ENCODE measurements around the gene CYTH3. TPM values are rescaled to one million over a fixed set of nuclear protein-coding genes. Genes with fewer than 3 reads are reported as not detected.

CYTH3 gene
- total RNA-seq, 2 experiments from 2014 or later: 1.6 to 2.0 TPM

DNA sequence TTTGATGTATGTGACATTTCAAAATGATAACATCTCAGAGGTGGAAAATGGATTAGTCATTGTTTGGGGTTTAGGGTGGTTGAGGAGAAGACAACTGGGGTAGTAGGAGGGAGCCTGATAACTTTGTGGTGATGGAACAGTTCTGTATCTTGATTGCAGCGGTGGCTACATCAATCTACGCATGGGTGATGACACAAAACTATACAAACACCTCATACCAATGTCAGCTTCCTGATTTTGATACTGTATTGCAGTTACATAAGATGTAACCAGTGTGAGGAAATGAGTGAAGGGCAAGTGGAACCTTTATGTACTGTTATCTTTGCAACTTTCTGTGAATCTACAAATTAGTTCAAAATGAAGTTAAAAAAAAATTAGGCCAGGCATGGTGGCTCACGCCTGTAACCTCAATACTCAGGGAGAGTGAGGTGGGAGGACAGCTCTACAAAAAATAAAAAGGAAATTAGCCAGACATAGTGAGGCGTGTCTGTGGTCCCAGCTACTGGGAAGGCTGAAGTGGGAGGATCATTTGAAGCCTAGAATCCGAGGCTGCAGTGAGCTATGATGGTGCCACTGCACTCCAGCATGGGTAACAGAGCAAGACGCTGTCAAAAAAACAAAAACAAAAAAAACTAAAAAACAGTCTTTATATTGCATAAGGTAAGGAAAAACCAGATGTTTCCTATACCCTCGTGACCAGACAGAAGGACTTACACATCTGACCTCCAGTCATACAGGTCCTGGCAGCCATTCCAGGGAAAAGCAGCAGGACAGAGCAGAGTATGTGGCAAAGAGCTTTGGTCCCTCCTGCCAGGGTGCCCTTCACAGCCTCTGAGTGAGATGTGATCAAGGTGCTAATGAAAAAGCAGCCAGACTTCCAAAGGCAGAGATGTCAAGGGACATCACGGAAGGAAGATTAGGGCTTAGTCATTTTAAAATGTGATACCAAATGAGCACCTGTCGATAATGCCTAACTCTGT, 50.8 kb downstream of the CYTH3 start:
- intact Hi-C loops (cut with micrococcal nuclease): loop anchor here (1.0 to 5.0 kb wide), 3 partner anchors 29 to 51 kb away; partner anchors contain the start of gene CYTH3
- ChIA-PET CTCF (interaction anchor here (0.6 to 1.2 kb wide), 2 partner anchors 97 to 102 kb away, joined by 3 to 6 read pairs; no protein-coding TSS in a partner anchor), POLR2A (interaction anchor here (0.9 to 1.5 kb wide), 4 partner anchors 26 to 52 kb away, joined by 3 to 6 read pairs (median 4); no protein-coding TSS in a partner anchor)
- Mint-ChIP-seq H3K27ac (peak overlapping the region; percentile 53), H3K27me3 (peaks cover 5% of the 10 kb centered on the region), H3K4me1 (ENCODE audit: low read depth) (peaks cover 17% of the 10 kb centered on the region), H3K4me3 (no peak overlapping the region), H3K36me3 (no peaks in the 10 kb centered on the region), H3K9me3 (no peaks in the 10 kb centered on the region)
- DNase-seq: peak; percentile 60

DNA sequence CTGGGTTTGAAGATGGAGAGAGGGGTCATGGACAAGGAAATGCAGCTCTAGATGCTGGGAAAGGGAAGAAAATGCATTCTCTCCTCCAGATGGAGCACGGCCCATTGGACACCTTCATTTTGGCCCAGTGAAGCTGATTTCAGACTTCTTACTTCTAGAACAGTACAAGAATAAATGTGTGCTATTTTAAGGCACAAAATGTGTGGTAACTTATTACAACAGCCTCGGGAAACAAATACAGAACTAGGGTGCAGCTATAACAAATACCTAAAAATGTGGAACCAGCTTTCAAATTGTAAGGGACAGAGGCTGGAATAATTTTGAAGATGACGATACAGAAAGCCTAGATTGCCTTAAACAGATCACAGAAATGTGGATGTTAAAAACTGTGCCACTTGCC, 54.1 kb downstream of the CYTH3 start:
- Mint-ChIP-seq H3K9me3 (no peaks in the 10 kb centered on the region), H3K36me3 (no peaks in the 10 kb centered on the region), H3K27me3 (peaks cover 7% of the 10 kb centered on the region), H3K4me3 (no peak overlapping the region), H3K4me1 (ENCODE audit: low read depth) (peaks cover 17% of the 10 kb centered on the region), H3K27ac (no peak overlapping the region)
- no peak for DNase-seq
- ChIA-PET POLR2A (no interaction called here), CTCF (no interaction called here)
- intact Hi-C loops (cut with micrococcal nuclease): no loop called here

DNA sequence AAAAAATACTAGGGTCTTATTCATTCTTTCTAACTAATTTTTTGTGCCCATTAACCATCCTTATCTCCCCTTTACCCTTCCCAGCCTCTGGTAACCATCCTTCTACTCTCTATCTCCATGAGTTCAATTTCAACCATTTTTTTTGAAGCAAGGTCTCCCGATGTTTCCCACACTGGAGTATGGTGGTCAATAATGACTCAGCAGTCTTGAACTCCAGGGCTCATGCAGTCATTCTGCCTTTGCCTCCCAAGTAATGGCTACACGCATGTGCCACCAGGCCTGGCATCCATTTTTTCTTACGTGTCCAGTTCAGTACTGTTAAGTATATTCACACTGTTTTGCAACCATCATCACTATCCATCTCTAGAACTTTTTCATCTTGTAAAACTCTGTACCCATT, 60.4 kb downstream of the CYTH3 start:
- DNase-seq: no peak
- ChIA-PET CTCF (no interaction called here), POLR2A (no interaction called here)
- Mint-ChIP-seq H3K4me3 (no peak overlapping the region), H3K36me3 (no peaks in the 10 kb centered on the region), H3K9me3 (no peaks in the 10 kb centered on the region), H3K27me3 (peaks cover 7% of the 10 kb centered on the region), H3K4me1 (ENCODE audit: low read depth) (no peaks in the 10 kb centered on the region), H3K27ac (no peak overlapping the region)
- intact Hi-C loops (cut with micrococcal nuclease): no loop called here

DNA sequence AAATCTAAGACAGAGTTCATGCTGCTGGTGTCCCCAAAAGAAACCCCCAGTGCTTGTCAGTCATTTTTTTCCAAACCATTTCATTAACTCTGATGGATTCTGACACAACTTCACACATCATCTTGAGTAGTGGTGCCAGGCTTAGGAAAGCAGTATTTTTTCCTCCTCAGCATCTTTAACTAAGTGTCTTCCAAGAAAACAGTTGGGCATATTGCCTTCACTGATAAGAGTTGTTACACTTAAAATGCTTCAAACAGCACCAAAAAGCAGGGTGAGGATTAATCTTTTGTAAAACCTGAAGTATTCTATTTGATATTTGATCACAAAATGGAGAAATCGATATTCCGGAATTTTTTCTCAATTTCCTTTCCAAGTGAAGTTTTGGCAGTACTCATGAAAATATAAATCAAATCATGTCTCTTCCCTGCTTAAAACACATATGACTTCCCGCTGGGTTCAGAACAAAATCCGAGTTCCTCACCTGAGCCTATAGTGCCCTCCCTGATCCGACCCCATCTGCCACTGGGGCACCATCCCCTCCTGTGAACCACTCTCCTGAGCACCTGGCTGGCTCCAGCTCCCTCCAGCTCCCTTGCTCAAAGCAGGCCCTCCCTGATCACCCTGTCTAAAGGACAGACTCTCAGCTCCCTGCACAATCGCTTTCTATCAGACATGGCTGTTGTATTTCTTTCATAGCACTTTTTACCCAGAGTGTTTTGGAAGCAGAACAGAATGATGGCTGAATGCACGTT, 61.6 kb downstream of the CYTH3 start:
- Mint-ChIP-seq H3K9me3 (no peaks in the 10 kb centered on the region), H3K4me3 (no peak overlapping the region), H3K27ac (no peak overlapping the region), H3K4me1 (ENCODE audit: low read depth) (no peaks in the 10 kb centered on the region), H3K27me3 (peaks cover 7% of the 10 kb centered on the region), H3K36me3 (no peaks in the 10 kb centered on the region)
- intact Hi-C loops (cut with micrococcal nuclease): no loop called here
- CTCF ChIA-PET: no interaction called here
- POLR2A ChIA-PET: no interaction called here
- no peak for DNase-seq

DNA sequence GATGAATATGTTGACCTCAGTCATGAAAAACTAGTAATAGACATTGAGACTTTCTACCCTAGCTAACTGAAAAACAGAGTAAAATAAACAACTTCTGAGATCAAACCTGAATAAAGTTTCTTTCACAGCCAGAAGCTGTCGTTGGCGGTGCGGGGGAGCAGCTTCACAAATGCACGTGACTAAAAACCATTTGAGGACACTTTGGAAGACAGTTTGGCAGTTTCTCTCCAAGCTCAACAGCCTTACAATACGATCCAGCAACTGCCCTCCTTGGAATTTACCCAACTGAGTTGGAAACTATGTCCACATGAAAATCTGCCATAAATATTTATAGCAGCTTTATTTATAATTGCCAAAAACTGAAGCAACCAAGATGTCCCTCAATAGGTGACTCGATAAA, 63.1 kb downstream of the CYTH3 start:
- ChIA-PET POLR2A (no interaction called here), CTCF (no interaction called here)
- Mint-ChIP-seq H3K36me3 (no peaks in the 10 kb centered on the region), H3K4me3 (no peak overlapping the region), H3K27me3 (peaks cover 7% of the 10 kb centered on the region), H3K9me3 (no peaks in the 10 kb centered on the region), H3K27ac (no peak overlapping the region), H3K4me1 (ENCODE audit: low read depth) (no peaks in the 10 kb centered on the region)
- intact Hi-C loops (cut with micrococcal nuclease): no loop called here
- no peak for DNase-seq

DNA sequence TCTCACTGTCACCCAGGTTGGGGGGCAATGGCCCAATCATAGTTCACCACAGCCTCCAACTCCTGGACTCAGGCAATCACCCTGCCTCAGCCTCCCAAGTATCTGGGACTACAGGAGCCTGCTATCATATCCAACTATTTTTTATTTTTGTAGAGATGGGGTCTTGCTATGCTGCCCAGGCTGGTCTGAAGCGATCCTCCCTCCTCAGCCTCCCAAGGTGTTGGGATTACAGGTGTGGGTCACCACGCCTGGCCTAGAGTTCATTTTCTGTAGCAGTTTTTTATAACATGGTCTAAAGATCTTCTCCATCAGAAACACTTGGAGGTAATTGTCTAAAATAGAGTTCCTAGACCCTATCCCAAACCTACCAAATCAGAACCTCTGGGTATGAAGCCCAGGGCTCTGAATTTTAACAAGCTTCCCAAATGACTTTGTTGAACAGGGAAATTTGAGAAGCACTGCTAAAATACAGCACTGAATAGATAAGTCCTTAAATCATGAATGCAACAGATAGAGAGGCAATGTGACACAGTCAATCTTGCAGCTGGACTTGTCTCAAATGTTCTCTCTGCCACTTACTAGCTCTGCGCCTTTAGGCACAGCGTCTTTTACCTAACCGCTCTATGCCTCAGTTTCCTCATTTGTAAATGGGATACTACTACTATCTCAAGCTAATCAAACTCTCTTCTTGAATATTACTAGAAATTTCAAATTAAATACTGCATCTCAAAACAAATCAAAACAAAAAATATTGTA, 63.7 kb downstream of the CYTH3 start:
- H3K9me3 Mint-ChIP-seq: no peaks in the 10 kb centered on the region
- H3K4me3 Mint-ChIP-seq: no peak overlapping the region
- no peak for DNase-seq
- intact Hi-C loops (cut with micrococcal nuclease): no loop called here
- ChIA-PET POLR2A (no interaction called here), CTCF (no interaction called here)
- no peaks in the 10 kb centered on the region for H3K36me3 Mint-ChIP-seq
- no peak overlapping the region for H3K27ac Mint-ChIP-seq
- peaks cover 7% of the 10 kb centered on the region for H3K27me3 Mint-ChIP-seq
- H3K4me1 Mint-ChIP-seq (ENCODE audit: low read depth): no peaks in the 10 kb centered on the region

DNA sequence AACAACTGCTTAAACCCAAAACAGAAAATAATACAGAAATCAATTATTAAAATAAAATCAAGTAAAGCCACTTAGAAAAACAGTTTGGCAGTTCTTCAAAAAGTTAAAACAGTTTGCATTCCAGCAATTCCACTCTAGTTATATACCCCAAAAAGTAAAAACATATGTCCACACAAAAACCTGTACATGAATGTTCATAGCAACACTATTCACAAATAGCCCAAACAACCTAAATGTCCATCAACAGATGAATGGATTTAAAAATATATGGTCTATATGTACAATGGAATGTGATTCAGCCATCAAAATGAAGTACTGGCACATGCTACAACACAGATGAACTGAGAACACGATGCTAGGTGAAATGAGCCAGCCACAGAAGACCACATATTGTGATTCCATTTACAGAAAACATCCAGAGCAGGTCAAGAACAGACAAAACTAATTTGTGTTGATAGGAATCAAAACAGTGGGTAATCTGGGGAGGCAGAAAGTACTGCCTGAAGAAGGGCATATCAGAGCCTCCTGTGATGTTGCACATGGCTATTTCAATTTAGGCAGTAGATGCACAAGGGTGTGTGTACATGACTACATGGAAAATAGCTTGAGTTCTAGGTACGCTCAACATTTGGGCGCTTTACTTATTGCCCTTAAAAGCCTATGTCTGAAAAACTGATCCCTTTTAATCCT, 66.3 kb downstream of the CYTH3 start:
- ChIA-PET POLR2A (no interaction called here), CTCF (no interaction called here)
- no peak overlapping the region for H3K27ac Mint-ChIP-seq
- H3K4me3 Mint-ChIP-seq: no peak overlapping the region
- H3K36me3 Mint-ChIP-seq: no peaks in the 10 kb centered on the region
- intact Hi-C loops (cut with micrococcal nuclease): no loop called here
- H3K9me3 Mint-ChIP-seq: no peaks in the 10 kb centered on the region
- no peaks in the 10 kb centered on the region for H3K27me3 Mint-ChIP-seq
- no peaks in the 10 kb centered on the region for H3K4me1 Mint-ChIP-seq (ENCODE audit: low read depth)
- no peak for DNase-seq

DNA sequence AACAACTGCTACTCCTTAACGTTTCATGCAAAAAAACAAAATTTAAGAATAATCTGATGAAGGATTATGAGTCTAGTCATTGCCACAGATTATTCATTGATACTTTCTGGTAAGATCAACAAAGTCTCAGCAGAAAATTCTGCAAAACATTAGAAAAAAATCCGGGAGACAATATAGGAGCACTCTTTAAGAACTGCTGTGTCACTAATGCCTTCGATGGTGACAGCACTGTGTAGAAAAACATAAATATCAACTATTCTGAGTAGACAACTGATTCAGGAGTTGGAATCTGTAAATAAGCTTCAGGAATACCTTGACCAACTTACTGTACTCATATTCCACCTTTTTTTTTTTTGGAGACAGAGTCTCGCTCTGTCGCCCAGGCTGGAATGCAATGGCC, 69.0 kb downstream of the CYTH3 start:
- no peaks in the 10 kb centered on the region for H3K9me3 Mint-ChIP-seq
- ChIA-PET CTCF (no interaction called here), POLR2A (no interaction called here)
- no peak overlapping the region for H3K4me3 Mint-ChIP-seq
- no peak overlapping the region for H3K27ac Mint-ChIP-seq
- DNase-seq: no peak
- no peaks in the 10 kb centered on the region for H3K36me3 Mint-ChIP-seq
- H3K4me1 Mint-ChIP-seq (ENCODE audit: low read depth): no peaks in the 10 kb centered on the region
- no peaks in the 10 kb centered on the region for H3K27me3 Mint-ChIP-seq
- intact Hi-C loops (cut with micrococcal nuclease): no loop called here

DNA sequence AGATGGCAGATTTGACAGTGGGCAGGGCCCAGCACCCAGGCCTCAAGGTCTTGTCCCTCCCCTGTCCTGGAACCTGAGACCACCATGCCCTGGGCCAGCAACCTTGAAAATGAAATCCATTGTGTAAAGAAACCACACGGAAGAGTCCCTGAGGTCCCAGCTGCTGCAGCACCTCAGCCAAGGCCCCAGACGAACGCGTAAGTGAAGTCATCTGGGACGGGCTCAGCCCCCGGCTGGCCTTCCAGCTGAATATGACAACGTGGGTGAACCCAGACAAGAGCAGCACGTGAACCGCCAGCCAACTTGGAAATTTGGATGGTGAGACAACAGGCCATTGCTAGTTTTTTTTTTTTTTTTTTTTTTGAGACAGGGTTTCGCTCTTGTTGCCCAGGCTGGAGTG, 70.3 kb downstream of the CYTH3 start:
- H3K4me3 Mint-ChIP-seq: no peak overlapping the region
- intact Hi-C loops (cut with micrococcal nuclease): no loop called here
- POLR2A ChIA-PET: no interaction called here
- no peak overlapping the region for H3K27ac Mint-ChIP-seq
- no peak for DNase-seq
- no peaks in the 10 kb centered on the region for H3K36me3 Mint-ChIP-seq
- H3K9me3 Mint-ChIP-seq: no peaks in the 10 kb centered on the region
- H3K27me3 Mint-ChIP-seq: peaks cover 2% of the 10 kb centered on the region
- CTCF ChIA-PET: no interaction called here
- no peaks in the 10 kb centered on the region for H3K4me1 Mint-ChIP-seq (ENCODE audit: low read depth)

DNA sequence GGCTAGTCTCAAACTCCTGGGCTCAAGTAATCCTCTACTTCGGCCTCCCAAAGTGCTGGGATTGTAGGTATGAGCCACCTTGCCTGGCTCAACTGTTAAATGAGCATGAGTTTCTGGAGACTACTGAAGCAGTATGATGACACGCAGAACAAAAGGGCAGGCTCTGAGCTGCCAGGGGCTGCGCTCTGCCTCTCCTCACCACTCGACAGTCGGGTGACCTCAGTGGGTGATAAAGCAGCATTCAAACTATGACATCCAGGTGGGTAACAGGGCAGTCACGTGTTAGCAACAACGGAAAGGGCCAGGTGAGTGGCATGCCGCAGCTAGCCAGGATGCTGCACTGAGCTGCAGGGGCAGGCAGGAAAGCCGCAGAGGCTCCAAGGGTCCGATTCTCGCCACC, 71.5 kb downstream of the CYTH3 start:
- no peak overlapping the region for H3K4me3 Mint-ChIP-seq
- ChIA-PET POLR2A (no interaction called here), CTCF (no interaction called here)
- H3K27me3 Mint-ChIP-seq: peaks cover 2% of the 10 kb centered on the region
- H3K9me3 Mint-ChIP-seq: no peaks in the 10 kb centered on the region
- no peaks in the 10 kb centered on the region for H3K36me3 Mint-ChIP-seq
- intact Hi-C loops (cut with micrococcal nuclease): no loop called here
- DNase-seq: no peak
- no peak overlapping the region for H3K27ac Mint-ChIP-seq
- H3K4me1 Mint-ChIP-seq (ENCODE audit: low read depth): no peaks in the 10 kb centered on the region

DNA sequence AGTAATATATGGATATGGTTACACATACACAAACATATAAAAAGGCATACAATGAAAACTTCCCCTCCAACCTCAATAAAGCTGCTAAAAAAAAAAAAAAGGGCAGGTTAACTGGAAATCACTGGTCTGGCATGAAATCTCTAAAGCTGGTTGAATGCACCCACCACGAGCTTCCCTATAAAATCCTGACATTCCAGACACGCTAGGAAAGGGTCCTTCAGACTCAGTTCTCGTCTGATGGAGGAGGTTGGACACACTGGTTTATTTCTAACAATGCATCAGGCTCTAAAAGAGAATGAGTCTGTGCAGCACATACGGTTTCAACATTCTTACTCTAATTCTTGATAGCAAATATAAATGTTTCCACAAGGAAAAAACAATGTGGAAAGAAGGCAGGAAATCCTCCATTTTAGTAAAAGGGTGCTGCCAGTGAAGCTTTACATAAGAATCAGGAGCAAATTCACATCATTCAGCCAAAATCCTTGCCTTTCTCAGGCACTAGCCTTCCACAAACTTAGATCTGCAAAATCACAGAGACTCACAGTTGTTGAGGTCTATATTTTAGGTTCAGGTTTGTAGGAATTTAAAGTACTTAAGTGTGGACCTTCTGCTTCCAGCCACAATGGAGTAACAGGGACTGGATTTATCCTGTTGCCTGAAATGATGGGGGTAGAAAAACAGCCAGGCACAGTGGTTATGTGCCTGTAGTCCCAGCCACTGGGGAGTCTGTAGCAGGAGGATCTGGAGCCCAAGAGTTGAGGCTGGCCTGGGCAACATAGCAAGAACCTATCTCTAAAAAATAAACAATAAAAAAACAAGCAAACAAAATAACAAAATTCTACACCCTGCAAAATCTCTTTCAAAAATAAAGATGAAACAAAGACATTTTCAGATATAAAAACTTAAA, 73.5 kb downstream of the CYTH3 start:
- H3K27ac Mint-ChIP-seq: no peak overlapping the region
- CTCF ChIA-PET: interaction anchor here (0.5 kb wide), 1 partner anchor 112 kb away, joined by 4 read pairs; no protein-coding TSS in a partner anchor
- H3K27me3 Mint-ChIP-seq: peaks cover 2% of the 10 kb centered on the region
- DNase-seq: no peak
- intact Hi-C loops (cut with micrococcal nuclease): no loop called here
- no peak overlapping the region for H3K4me3 Mint-ChIP-seq
- POLR2A ChIA-PET: no interaction called here
- H3K4me1 Mint-ChIP-seq (ENCODE audit: low read depth): no peaks in the 10 kb centered on the region
- H3K36me3 Mint-ChIP-seq: no peaks in the 10 kb centered on the region
- no peaks in the 10 kb centered on the region for H3K9me3 Mint-ChIP-seq
